H1 (cell line): Measurements from ENCODE around the gene DSCAM. TPM values are rescaled to one million over a fixed set of nuclear protein-coding genes. Genes with fewer than 3 reads are reported as not detected.

Experiments
- CTCF ChIA-PET: fragments of 300-600 bp; sonication (Branson Sonifier 250); formaldehyde crosslinking; loops from one replicate; lab custom pipeline; 2021; ENCODE audit not compliant: partially characterized antibody; lab: Charles Lee
- POLR2A ChIA-PET: fragments of 300-600 bp; sonication (Branson Sonifier 250); formaldehyde crosslinking; loops from one replicate; lab custom pipeline; 2021; ENCODE audit warnings: inconsistent platforms; ENCODE audit not compliant: partially characterized antibody; lab: Charles Lee
- DNase-seq, 2 experiments: peaks; one replicate each; pipeline versions ENCODE4 v3.0.0 to v3.0.0-alpha.2; 2010 to 2022; ENCODE audit warnings: low spot score in 2 of 2, low read depth in 1 of 2, mixed read lengths in 1 of 2
- FAIRE-seq: peaks from 2 replicates; lab custom pipeline; 2011; peaks lifted over from hg19 to GRCh38; lab: Jason Lieb, UNC
- H2AFZ ChIP-seq: 2 replicates; pipeline ENCODE4 v1.8.1; 2012; ENCODE audit warnings: low read length, inconsistent platforms
- H2AK5ac ChIP-seq: 2 replicates; pipeline ENCODE4 v1.6.1; 2013; ENCODE audit warnings: low read depth, low read length
- H2BK120ac ChIP-seq: replicated peaks from 2 replicates; pipeline ENCODE3; 2013; ENCODE audit warnings: low read depth, low read length, inconsistent platforms
- H2BK12ac ChIP-seq: 2 replicates; pipeline ENCODE4 v1.6.1; 2013; ENCODE audit warnings: low read depth, low read length
- H2BK15ac ChIP-seq: 2 replicates; pipeline ENCODE4 v1.6.1; 2013; ENCODE audit warnings: low read length
- H2BK20ac ChIP-seq: 2 replicates; pipeline ENCODE4 v1.6.1; 2013; ENCODE audit warnings: low read length
- H2BK5ac ChIP-seq: 2 replicates; pipeline ENCODE4 v1.6.1; 2013; ENCODE audit warnings: low read depth, low read length
- H3K14ac ChIP-seq: 2 replicates; pipeline ENCODE4 v1.6.1; 2013; ENCODE audit warnings: inconsistent platforms; ENCODE audit not compliant: insufficient read length
- H3K18ac ChIP-seq: 2 replicates; pipeline ENCODE4 v1.6.1; 2013; ENCODE audit warnings: low read length; ENCODE audit errors: extremely low read depth
- H3K23ac ChIP-seq: 2 replicates; pipeline ENCODE4 v1.6.1; 2013; ENCODE audit warnings: inconsistent platforms; ENCODE audit not compliant: insufficient read length
- H3K23me2 ChIP-seq: 2 replicates; pipeline ENCODE4 v1.6.1; 2013; ENCODE audit warnings: low read depth, low read length
- H3K27ac ChIP-seq: 2 replicates; pipeline ENCODE4 v1.6.1; 2011; ENCODE audit warnings: low read depth, low read length, inconsistent platforms
- H3K27me3 ChIP-seq, 4 experiments: replicated peaks in 1 of 4; 1 replicate in 1 of 4; 2 replicates in 3 of 4; pipeline versions ENCODE4 v1.6.1 to v1.8.1; 2011 to 2013; ENCODE audit warnings: low read length in 3 of 4, mild to moderate bottlenecking in 3 of 4, inconsistent platforms in 2 of 4, mixed read lengths in 2 of 4, moderate library complexity in 1 of 4; ENCODE audit not compliant: control insufficient read depth in 3 of 4, insufficient read depth in 3 of 4; ENCODE audit errors: extremely low read depth in 1 of 4
- H3K36me3 ChIP-seq, 4 experiments: 2 replicates each; pipeline versions ENCODE4 v1.6.1 to v1.8.1; 2011 to 2013; ENCODE audit warnings: mild to moderate bottlenecking in 4 of 4, low read length in 3 of 4, moderate library complexity in 2 of 4, control low read depth in 1 of 4, inconsistent platforms in 1 of 4; ENCODE audit not compliant: insufficient read depth in 4 of 4, control insufficient read depth in 2 of 4
- H3K4ac ChIP-seq: replicated peaks from 2 replicates; pipeline ENCODE3; 2013; ENCODE audit warnings: low read length, low read depth, mixed read lengths, inconsistent platforms; ENCODE audit not compliant: insufficient read length
- H3K4me1 ChIP-seq, 4 experiments: replicated peaks in 1 of 4; 1 replicate in 1 of 4; 2 replicates in 3 of 4; pipeline versions ENCODE4 v1.6.1 to v1.8.1; 2011 to 2013; ENCODE audit warnings: low read length in 3 of 4, inconsistent platforms in 2 of 4, mixed read lengths in 1 of 4; ENCODE audit not compliant: insufficient read depth in 4 of 4, control insufficient read depth in 3 of 4
- H3K4me2 ChIP-seq, 2 experiments: 2 replicates each; pipeline versions ENCODE4 v1.6.1 to v1.8.1; 2011 to 2013; ENCODE audit warnings: low read depth in 2 of 2, low read length in 2 of 2, control low read depth in 1 of 2, inconsistent platforms in 1 of 2, mild to moderate bottlenecking in 1 of 2; ENCODE audit not compliant: insufficient read depth in 1 of 2
- H3K4me3 ChIP-seq, 4 experiments: fragments of 200-600, 300-600 bp in 1 of 4; sonication (generic), shearing (Covaris generic), sonication (Bioruptor Twin) in 1 of 4; 2 replicates each; pipeline versions ENCODE4 v1.5.1 to v1.8.1; 2011 to 2016; ENCODE audit warnings: low read length in 4 of 4, low read depth in 3 of 4, control low read depth in 2 of 4, inconsistent platforms in 2 of 4, mild to moderate bottlenecking in 2 of 4, mixed read lengths in 1 of 4, moderate library complexity in 1 of 4; ENCODE audit not compliant: insufficient read depth in 2 of 4; ENCODE audit errors: extremely low read depth in 1 of 4
- H3K56ac ChIP-seq: replicated peaks from 2 replicates; pipeline ENCODE3; 2013; ENCODE audit warnings: low read depth, mild to moderate bottlenecking, mixed read lengths, low read length, inconsistent platforms; ENCODE audit not compliant: insufficient read length
- H3K79me1 ChIP-seq: 2 replicates; pipeline ENCODE4 v1.6.1; 2013; ENCODE audit warnings: low read depth, low read length, control low read depth
- H3K79me2 ChIP-seq, 2 experiments: 2 replicates each; pipeline versions ENCODE4 v1.6.1 to v1.8.1; 2012 to 2013; ENCODE audit warnings: low read length in 2 of 2, mild to moderate bottlenecking in 2 of 2, inconsistent platforms in 1 of 2; ENCODE audit not compliant: insufficient read depth in 2 of 2, control insufficient read depth in 1 of 2
- H3K9ac ChIP-seq, 4 experiments: replicated peaks in 1 of 4; 1 replicate in 1 of 4; 2 replicates in 3 of 4; pipeline versions ENCODE4 v1.6.1 to v1.8.1; 2011 to 2013; ENCODE audit warnings: low read depth in 3 of 4, low read length in 3 of 4, control low read depth in 2 of 4, mild to moderate bottlenecking in 2 of 4, moderate library complexity in 2 of 4, inconsistent platforms in 1 of 4; ENCODE audit errors: extremely low read depth in 1 of 4
- H3K9me3 ChIP-seq, 2 experiments: 2 replicates each; pipeline versions ENCODE4 v1.6.1 to v1.8.1; 2012 to 2013; ENCODE audit warnings: mild to moderate bottlenecking in 2 of 2, moderate library complexity in 2 of 2, control low read depth in 1 of 2, inconsistent platforms in 1 of 2, low read depth in 1 of 2, low read length in 1 of 2, mixed read lengths in 1 of 2; ENCODE audit not compliant: insufficient read depth in 2 of 2
- H4K20me1 ChIP-seq, 2 experiments: replicated peaks in 1 of 2; 2 replicates each; pipeline versions ENCODE3 to v1.8.1; 2011 to 2013; ENCODE audit warnings: inconsistent platforms in 2 of 2, low read length in 2 of 2, mild to moderate bottlenecking in 1 of 2; ENCODE audit not compliant: insufficient read depth in 2 of 2, control insufficient read depth in 1 of 2
- H4K5ac ChIP-seq: 2 replicates; pipeline ENCODE4 v1.6.1; 2013; ENCODE audit warnings: low read length, low read depth, mixed read lengths, inconsistent platforms; ENCODE audit not compliant: insufficient read length
- H4K8ac ChIP-seq: 2 replicates; pipeline ENCODE4 v1.8.0; 2013; ENCODE audit warnings: mild to moderate bottlenecking, moderate library complexity, low read length, inconsistent platforms; ENCODE audit not compliant: insufficient read depth; ENCODE audit errors: extremely low read depth
- H4K91ac ChIP-seq: replicated peaks from 2 replicates; pipeline ENCODE3; 2013; ENCODE audit warnings: low read length, mixed read lengths, inconsistent platforms; ENCODE audit not compliant: insufficient read length
- BRCA1 ChIP-seq: IDR thresholded peaks from 2 replicates; pipeline ENCODE4 v1.6.1; 2012; ENCODE audit warnings: low read depth, low read length, improper control_type of control experiment
- CBX8 ChIP-seq: fragments of 300-800, 300-1000 bp; sonication (generic); IDR thresholded peaks from 2 replicates; pipeline ENCODE4 v1.7.1; 2016; ENCODE audit warnings: low read depth, low read length, borderline replicate concordance
- CEBPB ChIP-seq: IDR thresholded peaks from 2 replicates; pipeline ENCODE4 v1.6.1; 2012; ENCODE audit warnings: low read depth, low read length
- CTCF ChIP-seq, 3 experiments: IDR thresholded peaks; 1 replicate in 2 of 3; 2 replicates in 1 of 3; pipeline versions ENCODE4 v1.5.1 to v1.6.1; 2011; ENCODE audit warnings: low read length in 3 of 3, mild to moderate bottlenecking in 3 of 3, inconsistent platforms in 2 of 3, low read depth in 1 of 3, moderate library complexity in 1 of 3; ENCODE audit not compliant: insufficient read depth in 1 of 3; ENCODE audit errors: control extremely low read depth in 1 of 3
- EGR1 ChIP-seq: IDR thresholded peaks from 2 replicates; pipeline ENCODE4 v1.6.1; 2011; ENCODE audit warnings: low read depth, low read length, borderline replicate concordance
- EP300 ChIP-seq, 2 experiments: IDR thresholded peaks; 1 replicate in 1 of 2; 2 replicates in 1 of 2; pipeline ENCODE4 v1.6.1; 2011 to 2012; ENCODE audit warnings: low read depth in 2 of 2, low read length in 2 of 2, mild to moderate bottlenecking in 2 of 2, borderline replicate concordance in 1 of 2, inconsistent platforms in 1 of 2, moderate library complexity in 1 of 2
- JUN ChIP-seq: IDR thresholded peaks from 2 replicates; pipeline ENCODE4 v1.6.1; 2011; ENCODE audit warnings: low read depth, mild to moderate bottlenecking, improper control_type of control experiment, low read length
- KDM1A ChIP-seq: fragments of 200-600, 300-600 bp; sonication (generic); IDR thresholded peaks from 2 replicates; pipeline ENCODE4 v1.7.1; 2016; ENCODE audit warnings: mild to moderate bottlenecking, low read length, borderline replicate concordance
- POLR2AphosphoS5 ChIP-seq: IDR thresholded peaks from 2 replicates; pipeline ENCODE4 v1.6.1; 2011; ENCODE audit warnings: low read depth, low read length
- SAP30 ChIP-seq: fragments of 300-600 bp; sonication (generic); IDR thresholded peaks from 2 replicates; pipeline ENCODE4 v1.7.1; 2012; ENCODE audit warnings: low read length, moderate library complexity, mild to moderate bottlenecking, inconsistent platforms; ENCODE audit not compliant: insufficient read depth, insufficient replicate concordance
- WGBS, 2 experiments: shearing (Covaris generic) in 1 of 2; methylation state at CpG; one replicate each; pipeline versions ENCODE4 v1.1.6 to v1.1.7; 2013 to 2015; ENCODE audit warnings: low lambda C conversion rate in 2 of 2, mixed read lengths in 2 of 2, inconsistent platforms in 1 of 2, low coverage in 1 of 2, missing lambda C conversion rate in 1 of 2; ENCODE audit not compliant: insufficient replicate concordance in 2 of 2, insufficient coverage in 1 of 2, insufficient read length in 1 of 2; ENCODE audit errors: extremely low coverage in 1 of 2, missing lambda C conversion rate in 1 of 2; 5-methylcytosine and 5-hydroxymethylcytosine counted together
- polyA plus RNA-seq, 7 experiments: library from polyadenylated mRNA; depleted of rRNA in 3 of 7; stranded (reverse) in 5 of 7; unstranded in 2 of 7; fragments of >200 nt in 5 of 7; fragments of 200-250 nt in 2 of 7; gene quantifications; 1 replicate in 5 of 7; 2 replicates in 1 of 7; 4 replicates in 1 of 7; pipeline versions ENCODE4 v1.2.1 to v1.2.3, GENCODE V29; 2011 to 2013; ENCODE audit warnings: missing spikeins in 2 of 7, mixed read lengths in 2 of 7
- total RNA-seq: library from RNA; stranded (reverse); fragmentation: NEBNext Ultra II Directional; extraction: Animal tissue kit (Norgen Biotek cat#: 25700); gene quantifications from 2 replicates; pipeline ENCODE4 v1.2.1, GENCODE V29; 2021

DSCAM gene
- total and polyA plus RNA-seq, 2 of the 8 experiments (the other 6 are each of a cell fraction or from before 2014, with no cell fraction given) = 0.02 to 0.15 TPM

GRCh38 chr21:40235528-40235927 lies 611.4 kb downstream of the DSCAM start:
- DNase-seq = no peak
- no peak for FAIRE-seq
- TF ChIP-seq KDM1A (no peak), EGR1 (no peak), BRCA1 (no peak), CBX8 (no peak), SAP30 (no peak), EP300 (IDR thresholded peaks at IDR 0.05; ENCODE audit: borderline replicate concordance in 1 of 2, low read depth in 2 of 2, low read length in 2 of 2) (no peak), POLR2AphosphoS5 (no peak), JUN (no peak), CTCF (IDR thresholded peaks at IDR 0.05; ENCODE audit: control extremely low read depth in 1 of 3, insufficient read depth in 1 of 3, low read depth in 1 of 3, low read length in 3 of 3) (no peak), CEBPB (no peak)

More at GRCh38 chr21:40235528-40235927, 611.4 kb downstream of the DSCAM start:
- H3K4ac ChIP-seq = no peak overlapping the region
- no peaks in the 10 kb centered on the region for H3K27me3 ChIP-seq
- no peak overlapping the region for H2AFZ ChIP-seq
- no peak overlapping the region for H4K8ac ChIP-seq
- H3K4me2 ChIP-seq = no peak overlapping the region
- no peaks in the 10 kb centered on the region for H3K79me2 ChIP-seq
- no peak overlapping the region for H3K56ac ChIP-seq
- H3K23me2 ChIP-seq = no peaks in the 10 kb centered on the region
- no peak overlapping the region for H2BK5ac ChIP-seq
- H3K14ac ChIP-seq = no peak overlapping the region
- H3K36me3 ChIP-seq = no peaks in the 10 kb centered on the region
- H3K27ac ChIP-seq = no peak overlapping the region
- H3K9me3 ChIP-seq = no peaks in the 10 kb centered on the region
- no peak overlapping the region for H3K4me3 ChIP-seq
- H2BK15ac ChIP-seq = no peak overlapping the region
- CTCF ChIA-PET = interaction anchor here (1.4 kb wide), 1 partner anchor 89 kb away, joined by 4 read pairs; no protein-coding TSS in a partner anchor
- H2BK120ac ChIP-seq = no peak overlapping the region
- no peak overlapping the region for H3K9ac ChIP-seq
- no peaks in the 10 kb centered on the region for H3K79me1 ChIP-seq
- no peak overlapping the region for H4K5ac ChIP-seq
- no peaks in the 10 kb centered on the region for H3K4me1 ChIP-seq
- POLR2A ChIA-PET = no interaction called here
- H2BK12ac ChIP-seq = no peak overlapping the region
- H2BK20ac ChIP-seq = no peak overlapping the region
- no peak overlapping the region for H3K23ac ChIP-seq
- H2AK5ac ChIP-seq = no peak overlapping the region
- H4K91ac ChIP-seq = no peak overlapping the region
- 79% methylated on average over 5 of the region's 5 CpGs; no CpG with 5 or more reads in 1 of the 2 experiments for WGBS, 2 experiments
- H4K20me1 ChIP-seq = no peaks in the 10 kb centered on the region
- H3K18ac ChIP-seq = no peak overlapping the region
